ENCODE results near the gene RTBDN. TPM values are rescaled to one million over a fixed set of nuclear protein-coding genes. Genes with fewer than 3 reads are reported as not detected.
A peak's percentile ranks its signal among the peaks of the same experiment; 100 is the strongest.
"Not testable (repeated sequence)": the region's sequence is repeated elsewhere in the genome, so short reads cannot be mapped to it uniquely, and the experiment has no call there.

RTBDN gene
- total and polyA plus RNA-seq, 3 experiments from 2014 or later, result not detected

DNA sequence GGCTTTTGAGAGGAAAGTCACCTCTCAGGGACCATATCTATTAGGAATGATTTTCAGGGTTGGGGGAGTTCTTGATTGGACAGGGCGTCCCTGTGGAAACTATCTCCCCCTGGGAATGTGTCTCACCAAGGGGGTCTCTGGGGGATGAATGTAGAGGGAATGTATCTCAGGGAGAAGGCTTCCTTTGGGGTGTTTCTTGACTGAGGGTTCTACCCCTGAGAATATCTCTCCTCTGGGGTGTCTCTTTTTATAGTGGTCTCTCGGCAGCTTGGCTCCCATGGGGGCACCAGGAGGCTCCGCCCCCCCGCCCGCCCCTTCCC is 1.0 kb downstream of the RTBDN start:
- H3K27ac Mint-ChIP-seq, result peak overlapping the region in 2 of 8 donors; percentile 34 to 37
- Histone ChIP-seq H3K27me3 (ENCODE audit: insufficient read depth, low read length, poor library complexity, severe bottlenecking) (peaks cover 75% of the 10 kb centered on the region), H3K36me3 (ENCODE audit: insufficient read depth, low read length) (no peaks in the 10 kb centered on the region), H3K4me3 (ENCODE audit: low read length) (no peak overlapping the region), H3K9me3 (ENCODE audit: low read length) (no peaks in the 10 kb centered on the region), H3K27ac (ENCODE audit: low read depth, low read length) (no peak overlapping the region), H3K4me1 (ENCODE audit: insufficient read depth, low read length) (peaks cover 17% of the 10 kb centered on the region)
- peak overlapping the region in 6 of 7 donors; percentile 24 to 63 (median 50) for H3K4me3 Mint-ChIP-seq
- no peak for DNase-seq
- peaks cover 81 to 82% of the 10 kb centered on the region in 2 donors for H3K27me3 Mint-ChIP-seq
- H3K9me3 Mint-ChIP-seq, result peaks cover 0 to 7% (median 6%) of the 10 kb centered on the region in 5 donors
- ChIA-PET CTCF (no interaction called here), POLR2A (no interaction called here)
- peaks cover 26 to 30% (median 29%) of the 10 kb centered on the region in 3 donors for H3K4me1 Mint-ChIP-seq
- H3K36me3 Mint-ChIP-seq, result peaks cover 0 to 3% (median 0%) of the 10 kb centered on the region in 3 donors

- Mint-ChIP-seq H3K36me3 (peaks cover 0 to 3% (median 0%) of the 10 kb centered on the region in 3 donors), H3K27me3 (peaks cover 70 to 75% of the 10 kb centered on the region in 2 donors), H3K9me3 (peaks cover 0 to 6% (median 4%) of the 10 kb centered on the region in 5 donors), H3K27ac (no peak overlapping the region), H3K4me3 (no peak overlapping the region), H3K4me1 (peaks cover 20 to 25% (median 22%) of the 10 kb centered on the region in 3 donors)
- no peak overlapping the region for H3K4me3 ChIP-seq (ENCODE audit: low read length)
- no peaks in the 10 kb centered on the region for H3K9me3 ChIP-seq (ENCODE audit: low read length)
- POLR2A ChIA-PET, result interaction anchor here (1.2 kb wide), 1 partner anchor 91 kb away, joined by 3 read pairs; the partner anchor contains the start of gene GET3
- peaks cover 18% of the 10 kb centered on the region for H3K4me1 ChIP-seq (ENCODE audit: insufficient read depth, low read length)
- CTCF ChIA-PET, result interaction anchor here (1.8 kb wide), 1 partner anchor 19 kb away, joined by 6 read pairs; no protein-coding TSS in a partner anchor
- H3K27me3 ChIP-seq (ENCODE audit: insufficient read depth, low read length, poor library complexity, severe bottlenecking), result peaks cover 63% of the 10 kb centered on the region
- H3K27ac ChIP-seq (ENCODE audit: low read depth, low read length), result no peak overlapping the region
- H3K36me3 ChIP-seq (ENCODE audit: insufficient read depth, low read length), result no peaks in the 10 kb centered on the region
- no peak for DNase-seq
These were observed 5.9 kb downstream of the RTBDN start for GRCh38 chr19:12828494-12828893.

DNA sequence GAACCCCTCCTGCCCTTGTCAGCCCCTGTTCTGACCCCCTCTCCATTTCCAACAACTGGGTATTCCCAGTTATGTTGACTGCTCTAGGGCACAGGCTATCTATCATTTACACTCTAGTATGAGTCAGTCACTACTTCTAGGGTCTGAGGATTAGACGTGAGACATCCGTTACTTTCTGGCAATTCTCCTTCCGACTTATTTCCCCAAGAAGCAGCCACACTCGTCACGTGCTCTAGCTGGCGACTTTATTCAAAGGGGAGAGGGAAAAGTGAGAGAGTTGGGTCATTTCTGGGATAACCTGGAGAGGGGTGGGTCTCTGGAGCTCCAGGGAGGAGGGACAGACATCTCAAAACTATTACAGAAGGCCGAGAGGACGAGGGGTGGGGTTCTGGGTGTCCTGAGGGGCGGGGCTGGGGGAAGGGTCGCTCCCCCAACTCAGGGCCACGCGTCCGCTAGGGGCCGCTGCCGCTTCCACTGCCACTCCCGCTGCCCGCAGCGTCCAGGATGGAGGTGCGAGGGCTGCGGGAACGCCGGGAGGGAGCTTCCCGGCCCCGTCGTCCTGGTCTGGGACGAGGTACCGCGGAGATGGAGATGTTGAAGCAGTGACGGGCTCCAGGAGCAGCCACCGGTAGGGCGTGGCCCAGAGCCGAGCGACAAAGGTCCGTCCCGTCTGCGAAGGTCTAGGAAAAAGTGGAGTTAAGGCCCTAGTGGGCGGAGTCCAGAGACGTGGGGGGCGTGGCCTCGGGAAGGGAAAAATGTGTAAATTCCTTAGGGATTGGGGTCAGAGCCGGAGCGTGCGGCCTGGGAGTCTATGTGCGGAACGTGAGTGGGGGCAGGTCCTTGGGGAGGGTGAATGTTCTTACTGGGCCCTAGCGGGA is 8.9 kb downstream of the RTBDN start:
- H3K4me1 ChIP-seq (ENCODE audit: insufficient read depth, low read length), result peaks cover 5% of the 10 kb centered on the region
- ChIA-PET CTCF (interaction anchor here (0.8 to 1.6 kb wide), 3 partner anchors 22 to 68 kb away, joined by 3 to 4 read pairs (median 4); no protein-coding TSS in a partner anchor), POLR2A (no interaction called here)
- Mint-ChIP-seq H3K9me3 (peaks cover 0 to 11% (median 0%) of the 10 kb centered on the region in 5 donors), H3K27me3 (peaks cover 47 to 51% of the 10 kb centered on the region in 2 donors), H3K4me3 (no peak overlapping the region), H3K36me3 (peaks cover 0 to 1% (median 0%) of the 10 kb centered on the region in 3 donors), H3K27ac (no peak overlapping the region), H3K4me1 (peaks cover 4 to 9% (median 5%) of the 10 kb centered on the region in 3 donors)
- H3K36me3 ChIP-seq (ENCODE audit: insufficient read depth, low read length), result no peaks in the 10 kb centered on the region
- no peak overlapping the region for H3K4me3 ChIP-seq (ENCODE audit: low read length)
- H3K27ac ChIP-seq (ENCODE audit: low read depth, low read length), result no peak overlapping the region
- DNase-seq, result no peak
- H3K9me3 ChIP-seq (ENCODE audit: low read length), result no peaks in the 10 kb centered on the region
- peaks cover 36% of the 10 kb centered on the region for H3K27me3 ChIP-seq (ENCODE audit: insufficient read depth, low read length, poor library complexity, severe bottlenecking)

DNA sequence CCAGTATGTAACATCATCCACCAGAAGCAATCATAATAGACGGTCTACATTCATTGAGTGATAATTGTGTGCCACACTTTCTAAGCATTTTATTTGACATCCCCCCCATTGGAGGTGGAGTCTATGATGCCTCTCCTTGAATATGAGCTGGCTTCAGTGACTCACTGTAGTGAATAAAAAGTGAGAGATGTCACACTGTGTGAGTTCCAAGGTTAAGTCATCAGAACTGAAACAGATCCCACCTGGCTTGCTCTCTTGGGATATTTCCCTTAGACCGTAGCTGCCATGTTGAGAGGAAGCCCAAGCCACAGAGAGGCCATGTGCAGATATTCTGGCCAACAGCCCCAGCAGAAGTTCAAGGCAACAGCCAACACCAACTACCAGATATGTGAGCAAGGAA is 12.6 kb downstream of the RTBDN start:
- POLR2A ChIA-PET, result no interaction called here
- Histone ChIP-seq H3K36me3 (ENCODE audit: insufficient read depth, low read length) (no peaks in the 10 kb centered on the region), H3K27me3 (ENCODE audit: insufficient read depth, low read length, poor library complexity, severe bottlenecking) (peaks cover 15% of the 10 kb centered on the region), H3K4me1 (ENCODE audit: insufficient read depth, low read length) (peaks cover 5% of the 10 kb centered on the region), H3K4me3 (ENCODE audit: low read length) (no peak overlapping the region), H3K27ac (ENCODE audit: low read depth, low read length) (no peak overlapping the region), H3K9me3 (ENCODE audit: low read length) (no peaks in the 10 kb centered on the region)
- CTCF ChIA-PET, result interaction anchor here (1.1 kb wide), 1 partner anchor 26 kb away, joined by 5 read pairs; no protein-coding TSS in a partner anchor
- Mint-ChIP-seq H3K27ac (peak overlapping the region in 1 of 8 donors; percentile 1), H3K4me3 (no peak overlapping the region), H3K9me3 (peaks cover 0 to 9% (median 0%) of the 10 kb centered on the region in 5 donors), H3K27me3 (peaks cover 19 to 23% of the 10 kb centered on the region in 2 donors), H3K4me1 (peaks cover 4 to 9% (median 4%) of the 10 kb centered on the region in 3 donors), H3K36me3 (peaks cover 0 to 1% (median 0%) of the 10 kb centered on the region in 3 donors)
- no peak for DNase-seq

DNA sequence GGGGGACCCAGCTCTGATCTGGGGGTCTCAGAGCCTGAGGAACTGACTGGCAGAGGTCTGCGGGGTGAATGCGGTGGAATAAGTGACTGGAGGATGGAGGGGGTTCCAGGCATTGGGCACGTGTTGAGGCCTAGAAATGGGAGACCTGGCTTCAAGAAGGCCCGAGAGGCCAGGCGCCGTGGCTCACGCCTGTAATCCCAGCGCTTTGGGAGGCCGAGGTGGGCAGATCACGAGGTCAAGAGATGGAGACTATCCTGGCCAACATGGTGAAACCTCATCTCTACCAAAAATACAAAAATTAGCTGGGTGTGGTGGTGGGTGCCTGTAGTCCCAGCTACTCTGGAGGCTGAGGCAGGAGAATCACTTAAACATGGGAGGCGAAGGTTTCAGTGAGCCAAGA is 16.6 kb downstream of the RTBDN start:
- H3K27ac ChIP-seq (ENCODE audit: low read depth, low read length); H3K4me1 ChIP-seq (ENCODE audit: insufficient read depth, low read length); H3K27me3 Mint-ChIP-seq; H3K4me3 ChIP-seq (ENCODE audit: low read length); H3K9me3 ChIP-seq (ENCODE audit: low read length); H3K36me3 ChIP-seq (ENCODE audit: insufficient read depth, low read length); H3K27ac Mint-ChIP-seq; H3K9me3 Mint-ChIP-seq; DNase-seq; H3K4me3 Mint-ChIP-seq; H3K27me3 ChIP-seq (ENCODE audit: insufficient read depth, low read length, poor library complexity, severe bottlenecking); POLR2A ChIA-PET; H3K4me1 Mint-ChIP-seq: not testable (repeated sequence)
- CTCF ChIA-PET, result interaction anchor here (1.2 kb wide), 1 partner anchor 52 kb away, joined by 6 read pairs; no protein-coding TSS in a partner anchor
- H3K36me3 Mint-ChIP-seq, result peaks cover 0 to 15% (median 8%) of the 10 kb centered on the region in 3 donors

GRCh38 chr19:12817188-12817587 is 17.2 kb downstream of the RTBDN start:
- CTCF ChIA-PET, result interaction anchor here (0.7 kb wide), 1 partner anchor 97 kb away, joined by 3 read pairs; no protein-coding TSS in a partner anchor
- POLR2A ChIA-PET, result not testable (repeated sequence)

DNA sequence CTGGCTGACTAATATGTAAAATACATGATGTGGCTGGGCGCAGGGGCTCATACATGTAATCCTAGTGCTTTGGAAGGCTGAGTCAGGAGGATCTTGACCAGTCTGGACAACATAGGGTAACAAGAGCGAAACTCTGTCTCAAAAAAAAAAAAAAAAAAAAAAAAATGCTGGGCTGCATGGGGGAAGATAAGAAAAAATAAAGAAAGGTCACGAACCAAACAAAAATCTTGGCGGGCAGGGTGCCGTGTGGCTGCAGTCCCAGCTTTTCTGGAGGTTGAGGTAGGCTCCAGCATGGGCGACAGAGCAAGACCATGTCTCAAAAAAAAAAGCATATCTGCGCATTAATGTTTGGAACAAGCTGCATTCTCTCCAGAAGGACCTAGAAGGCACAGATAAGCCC is 19.3 kb downstream of the RTBDN start:
- no peak overlapping the region for H3K27ac ChIP-seq (ENCODE audit: low read depth, low read length)
- no peaks in the 10 kb centered on the region for H3K4me1 ChIP-seq (ENCODE audit: insufficient read depth, low read length)
- Mint-ChIP-seq H3K36me3 (peaks cover 0 to 25% (median 6%) of the 10 kb centered on the region in 3 donors), H3K4me3 (no peak overlapping the region), H3K27ac (no peak overlapping the region), H3K27me3 (no peaks in the 10 kb centered on the region), H3K4me1 (no peaks in the 10 kb centered on the region), H3K9me3 (no peaks in the 10 kb centered on the region)
- CTCF ChIA-PET, result interaction anchor here (0.8 kb wide), 1 partner anchor 49 kb away, joined by 3 read pairs; no protein-coding TSS in a partner anchor
- H3K4me3 ChIP-seq (ENCODE audit: low read length), result no peak overlapping the region
- H3K9me3 ChIP-seq (ENCODE audit: low read length), result no peaks in the 10 kb centered on the region
- DNase-seq, result no peak
- no peaks in the 10 kb centered on the region for H3K27me3 ChIP-seq (ENCODE audit: insufficient read depth, low read length, poor library complexity, severe bottlenecking)
- H3K36me3 ChIP-seq (ENCODE audit: insufficient read depth, low read length), result no peaks in the 10 kb centered on the region
- POLR2A ChIA-PET, result no interaction called here

More at GRCh38 chr19:12817188-12817587, 17.2 kb downstream of the RTBDN start:
- H3K4me1 Mint-ChIP-seq; H3K9me3 Mint-ChIP-seq; H3K4me3 Mint-ChIP-seq; H3K27me3 ChIP-seq (ENCODE audit: insufficient read depth, low read length, poor library complexity, severe bottlenecking); H3K4me3 ChIP-seq (ENCODE audit: low read length); H3K4me1 ChIP-seq (ENCODE audit: insufficient read depth, low read length); H3K9me3 ChIP-seq (ENCODE audit: low read length); DNase-seq; H3K27ac ChIP-seq (ENCODE audit: low read depth, low read length); H3K27ac Mint-ChIP-seq; H3K27me3 Mint-ChIP-seq; H3K36me3 ChIP-seq (ENCODE audit: insufficient read depth, low read length): not testable (repeated sequence)
- H3K36me3 Mint-ChIP-seq, result peaks cover 0 to 20% (median 8%) of the 10 kb centered on the region in 3 donors

Data from CD8-positive, alpha-beta memory T cell (primary cell).